ENCODE measurements around the gene C10orf105.

DNA sequence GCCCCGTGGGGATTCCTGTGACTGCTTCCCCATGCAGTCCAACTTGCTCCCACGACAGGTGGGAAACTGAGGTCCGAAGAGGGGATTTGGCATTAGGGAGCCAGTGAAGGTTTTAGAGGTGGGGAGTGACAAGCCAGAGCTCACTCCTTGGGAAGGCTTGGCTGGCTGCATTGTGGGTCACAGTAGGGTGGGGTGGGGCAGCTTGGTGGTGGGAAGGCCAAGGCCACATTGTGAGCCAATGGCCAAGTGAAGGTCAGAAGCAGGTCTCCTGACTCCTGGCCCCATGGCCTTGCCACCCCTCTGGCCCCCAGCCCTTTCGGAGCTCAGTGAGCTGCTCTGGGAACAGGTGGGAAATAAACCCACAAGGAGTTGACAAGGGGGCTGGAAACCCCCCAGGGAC lies 2.5 kb downstream of the C10orf105 start:
- TF ChIP-seq, protein P1, sequence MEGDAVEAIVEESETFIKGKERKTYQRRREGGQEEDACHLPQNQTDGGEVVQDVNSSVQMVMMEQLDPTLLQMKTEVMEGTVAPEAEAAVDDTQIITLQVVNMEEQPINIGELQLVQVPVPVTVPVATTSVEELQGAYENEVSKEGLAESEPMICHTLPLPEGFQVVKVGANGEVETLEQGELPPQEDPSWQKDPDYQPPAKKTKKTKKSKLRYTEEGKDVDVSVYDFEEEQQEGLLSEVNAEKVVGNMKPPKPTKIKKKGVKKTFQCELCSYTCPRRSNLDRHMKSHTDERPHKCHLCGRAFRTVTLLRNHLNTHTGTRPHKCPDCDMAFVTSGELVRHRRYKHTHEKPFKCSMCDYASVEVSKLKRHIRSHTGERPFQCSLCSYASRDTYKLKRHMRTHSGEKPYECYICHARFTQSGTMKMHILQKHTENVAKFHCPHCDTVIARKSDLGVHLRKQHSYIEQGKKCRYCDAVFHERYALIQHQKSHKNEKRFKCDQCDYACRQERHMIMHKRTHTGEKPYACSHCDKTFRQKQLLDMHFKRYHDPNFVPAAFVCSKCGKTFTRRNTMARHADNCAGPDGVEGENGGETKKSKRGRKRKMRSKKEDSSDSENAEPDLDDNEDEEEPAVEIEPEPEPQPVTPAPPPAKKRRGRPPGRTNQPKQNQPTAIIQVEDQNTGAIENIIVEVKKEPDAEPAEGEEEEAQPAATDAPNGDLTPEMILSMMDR (conservative IDR thresholded peaks at IDR 0.05; ENCODE audit: low read length): no peak
- no peak for TF ChIP-seq EZH2phosphoT487 (IDR thresholded peaks at IDR 0.05; ENCODE audit: borderline replicate concordance, low read depth, low read length)

Measured in OCI-LY7 (cell line).